Measurements from ENCODE around the gene PAQR9. TPM values are rescaled to one million over a fixed set of nuclear protein-coding genes. Genes with fewer than 3 reads are reported as not detected.
"Not testable (repeated sequence)": the region's sequence is repeated elsewhere in the genome, so short reads cannot be mapped to it uniquely, and the experiment has no call there.

The PAQR9 gene
- total RNA-seq, 5 donors from 2014 or later (not counting 1 experiment from before 2014, with no cell fraction given): not detected

DNA sequence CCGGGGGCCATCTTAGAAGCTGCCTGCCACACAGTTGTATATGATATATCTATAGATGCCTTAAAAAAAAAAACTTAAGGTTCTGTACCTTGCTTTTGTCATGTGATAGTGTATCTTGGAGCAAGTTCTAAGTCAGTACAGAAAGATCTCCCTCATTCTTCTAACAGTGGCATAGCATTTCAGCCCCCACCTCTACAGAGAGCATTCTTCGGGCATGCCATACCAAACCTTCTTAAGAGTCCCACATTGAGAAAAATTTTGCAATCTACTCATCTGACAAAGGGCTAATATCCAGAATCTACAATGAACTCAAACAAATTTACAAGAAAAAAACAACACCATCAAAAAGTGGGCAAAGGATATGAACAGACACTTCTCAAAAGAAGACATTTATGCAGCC is 24.7 kb upstream of the PAQR9 start:
- H3K27ac ChIP-seq (ENCODE audit: low read length); POLR2A ChIA-PET; H3K27me3 ChIP-seq (replicated peaks in 1 of 2; ENCODE audit: control insufficient read depth in 2 of 2, extremely low read depth in 1 of 2, insufficient read depth in 2 of 2, low read length in 1 of 2); H3K9me3 Mint-ChIP-seq; H3K27ac Mint-ChIP-seq; H3K4me3 ChIP-seq (ENCODE audit: control insufficient read depth in 1 of 2, extremely low read depth in 1 of 2, low read length in 1 of 2); DNase-seq; H3K4me3 Mint-ChIP-seq; H3K9me3 ChIP-seq; ATAC-seq (replicated peaks in 1 of 4); H3K4me1 Mint-ChIP-seq; H3K36me3 ChIP-seq (ENCODE audit: control insufficient read depth in 2 of 2, extremely low read depth in 1 of 2, insufficient read depth in 1 of 2, low read length in 1 of 2); H3K4me1 ChIP-seq (ENCODE audit: control insufficient read depth in 1 of 2, extremely low read depth in 1 of 2, insufficient read depth in 2 of 2, low read length in 2 of 2); H3K36me3 Mint-ChIP-seq: not testable (repeated sequence)
- H3K27me3 Mint-ChIP-seq: peaks cover 8 to 12% of the 10 kb centered on the region in 2 donors
- no CpG with 5 or more reads among the region's 2 CpGs for WGBS (ENCODE audit: insufficient coverage)
- CTCF ChIA-PET: interaction anchor here (0.6 to 1.7 kb wide), 3 partner anchors 398 to 401 kb away, joined by 3 to 6 read pairs (median 3); no protein-coding TSS in a partner anchor

GRCh38 chr3:142987707-142988106 is 24.2 kb upstream of the PAQR9 start:
- no peaks in the 10 kb centered on the region for H3K9me3 ChIP-seq
- H3K4me1 ChIP-seq (ENCODE audit: control insufficient read depth in 1 of 2, extremely low read depth in 1 of 2, insufficient read depth in 2 of 2, low read length in 2 of 2): no peaks in the 10 kb centered on the region
- H3K4me3 ChIP-seq (ENCODE audit: control insufficient read depth in 1 of 2, extremely low read depth in 1 of 2, low read length in 1 of 2): no peak overlapping the region
- no peaks in the 10 kb centered on the region for H3K4me1 Mint-ChIP-seq
- no peak overlapping the region for H3K4me3 Mint-ChIP-seq
- no peaks in the 10 kb centered on the region for H3K36me3 Mint-ChIP-seq
- ATAC-seq (replicated peaks in 1 of 4): no peak
- DNase-seq: no peak
- H3K27ac Mint-ChIP-seq: no peak overlapping the region
- WGBS (ENCODE audit: insufficient coverage): 29% methylated on average over 5 of the region's 7 CpGs
- H3K27me3 ChIP-seq (replicated peaks in 1 of 2; ENCODE audit: control insufficient read depth in 2 of 2, extremely low read depth in 1 of 2, insufficient read depth in 2 of 2, low read length in 1 of 2): peaks cover 0 to 9% of the 10 kb centered on the region in 2 experiments
- ChIA-PET POLR2A (no interaction called here), CTCF (interaction anchor here (0.6 to 1.7 kb wide), 4 partner anchors 398 to 401 kb away, joined by 3 to 6 read pairs (median 3); no protein-coding TSS in a partner anchor)
- H3K27me3 Mint-ChIP-seq: peaks cover 5 to 15% of the 10 kb centered on the region in 2 donors
- H3K9me3 Mint-ChIP-seq: no peaks in the 10 kb centered on the region
- no peak overlapping the region for H3K27ac ChIP-seq (ENCODE audit: low read length)
- H3K36me3 ChIP-seq (ENCODE audit: control insufficient read depth in 2 of 2, extremely low read depth in 1 of 2, insufficient read depth in 1 of 2, low read length in 1 of 2): no peaks in the 10 kb centered on the region

DNA sequence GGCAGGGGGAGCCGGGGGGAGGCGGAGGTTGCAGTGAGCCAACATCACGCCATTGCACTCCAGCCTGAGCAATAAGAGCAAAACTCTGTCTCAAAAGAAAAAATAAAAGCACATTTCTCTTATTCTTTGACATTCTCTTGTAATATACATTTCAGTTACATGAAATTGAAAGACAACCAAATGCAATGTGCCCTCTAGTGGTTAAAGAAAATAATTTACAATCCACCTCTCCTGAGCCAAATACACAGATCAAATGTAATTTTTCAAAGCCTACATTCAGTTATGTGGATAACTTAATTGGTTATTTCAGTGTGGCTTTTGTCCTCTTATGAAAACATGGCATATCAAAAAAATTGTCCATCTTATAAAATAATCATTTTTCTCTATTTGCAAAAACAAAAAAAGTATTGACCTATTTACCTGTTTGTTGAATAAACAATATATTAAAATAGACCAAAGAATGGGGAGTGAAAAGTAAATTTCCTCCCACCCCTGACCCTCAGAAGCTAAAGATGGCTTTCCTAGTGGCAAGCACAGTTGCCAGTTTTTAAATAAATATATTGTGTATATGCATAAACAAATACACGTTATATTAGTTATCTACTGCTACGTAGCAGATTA is 23.7 kb upstream of the PAQR9 start:
- WGBS (ENCODE audit: insufficient coverage): 63% methylated on average over 3 of the region's 5 CpGs
- Histone ChIP-seq H3K27ac (ENCODE audit: low read length) (no peak overlapping the region), H3K4me3 (ENCODE audit: control insufficient read depth in 1 of 2, extremely low read depth in 1 of 2, low read length in 1 of 2) (no peak overlapping the region), H3K36me3 (ENCODE audit: control insufficient read depth in 2 of 2, extremely low read depth in 1 of 2, insufficient read depth in 1 of 2, low read length in 1 of 2) (no peaks in the 10 kb centered on the region), H3K9me3 (no peaks in the 10 kb centered on the region), H3K27me3 (replicated peaks in 1 of 2; ENCODE audit: control insufficient read depth in 2 of 2, extremely low read depth in 1 of 2, insufficient read depth in 2 of 2, low read length in 1 of 2) (peaks cover 0 to 6% of the 10 kb centered on the region in 2 experiments), H3K4me1 (ENCODE audit: control insufficient read depth in 1 of 2, extremely low read depth in 1 of 2, insufficient read depth in 2 of 2, low read length in 2 of 2) (no peaks in the 10 kb centered on the region)
- H3K27me3 Mint-ChIP-seq: peaks cover 5 to 15% of the 10 kb centered on the region in 2 donors
- H3K4me3 Mint-ChIP-seq: no peak overlapping the region
- CTCF ChIA-PET: interaction anchor here (0.6 to 1.7 kb wide), 5 partner anchors 14 to 400 kb away, joined by 3 to 6 read pairs (median 3); no protein-coding TSS in a partner anchor
- no peaks in the 10 kb centered on the region for H3K36me3 Mint-ChIP-seq
- H3K4me1 Mint-ChIP-seq: no peaks in the 10 kb centered on the region
- no peaks in the 10 kb centered on the region for H3K9me3 Mint-ChIP-seq
- ATAC-seq (replicated peaks in 1 of 4): peak in 2 of 4 experiments; percentile 35 to 52
- peak in 1 of 35 experiments; percentile 59 for DNase-seq
- H3K27ac Mint-ChIP-seq: no peak overlapping the region
- POLR2A ChIA-PET: no interaction called here

- H3K9me3 ChIP-seq: no peaks in the 10 kb centered on the region
- H3K27ac ChIP-seq (ENCODE audit: low read length): no peak overlapping the region
- H3K4me3 Mint-ChIP-seq: no peak overlapping the region
- H3K36me3 ChIP-seq (ENCODE audit: control insufficient read depth in 2 of 2, extremely low read depth in 1 of 2, insufficient read depth in 1 of 2, low read length in 1 of 2): no peaks in the 10 kb centered on the region
- ChIA-PET CTCF (interaction anchor here (0.7 to 0.8 kb wide), 3 partner anchors 11 to 459 kb away, joined by 3 to 4 read pairs (median 3); no protein-coding TSS in a partner anchor), POLR2A (no interaction called here)
- no peaks in the 10 kb centered on the region for H3K36me3 Mint-ChIP-seq
- no peaks in the 10 kb centered on the region for H3K4me1 Mint-ChIP-seq
- 90% methylated on average over 3 of the region's 3 CpGs for WGBS (ENCODE audit: insufficient coverage)
- DNase-seq (no peak), ATAC-seq (replicated peaks in 1 of 4) (no peak)
- H3K27ac Mint-ChIP-seq: no peak overlapping the region
- no peaks in the 10 kb centered on the region for H3K9me3 Mint-ChIP-seq
- H3K27me3 Mint-ChIP-seq: peaks cover 10 to 17% of the 10 kb centered on the region in 2 donors
- no peaks in the 10 kb centered on the region for H3K4me1 ChIP-seq (ENCODE audit: control insufficient read depth in 1 of 2, extremely low read depth in 1 of 2, insufficient read depth in 2 of 2, low read length in 2 of 2)
- peaks cover 0 to 6% of the 10 kb centered on the region in 2 experiments for H3K27me3 ChIP-seq (replicated peaks in 1 of 2; ENCODE audit: control insufficient read depth in 2 of 2, extremely low read depth in 1 of 2, insufficient read depth in 2 of 2, low read length in 1 of 2)
- no peak overlapping the region for H3K4me3 ChIP-seq (ENCODE audit: control insufficient read depth in 1 of 2, extremely low read depth in 1 of 2, low read length in 1 of 2)
Observed at GRCh38 chr3:142984255-142984654, 20.8 kb upstream of the PAQR9 start.

GRCh38 chr3:142983318-142983717 is 19.8 kb upstream of the PAQR9 start:
- no peaks in the 10 kb centered on the region for H3K36me3 Mint-ChIP-seq
- no peaks in the 10 kb centered on the region for H3K9me3 Mint-ChIP-seq
- Histone ChIP-seq H3K9me3 (no peaks in the 10 kb centered on the region), H3K27me3 (replicated peaks in 1 of 2; ENCODE audit: control insufficient read depth in 2 of 2, extremely low read depth in 1 of 2, insufficient read depth in 2 of 2, low read length in 1 of 2) (peaks cover 0 to 6% of the 10 kb centered on the region in 2 experiments), H3K4me3 (ENCODE audit: control insufficient read depth in 1 of 2, extremely low read depth in 1 of 2, low read length in 1 of 2) (no peak overlapping the region), H3K36me3 (ENCODE audit: control insufficient read depth in 2 of 2, extremely low read depth in 1 of 2, insufficient read depth in 1 of 2, low read length in 1 of 2) (no peaks in the 10 kb centered on the region), H3K27ac (ENCODE audit: low read length) (no peak overlapping the region), H3K4me1 (ENCODE audit: control insufficient read depth in 1 of 2, extremely low read depth in 1 of 2, insufficient read depth in 2 of 2, low read length in 2 of 2) (no peaks in the 10 kb centered on the region)
- CTCF ChIA-PET: no interaction called here
- no peaks in the 10 kb centered on the region for H3K4me1 Mint-ChIP-seq
- 100% methylated on average over 1 of the region's 2 CpGs for WGBS (ENCODE audit: insufficient coverage)
- no peak overlapping the region for H3K4me3 Mint-ChIP-seq
- POLR2A ChIA-PET: no interaction called here
- no peak for DNase-seq
- no peak for ATAC-seq (replicated peaks in 1 of 4)
- H3K27ac Mint-ChIP-seq: no peak overlapping the region
- peaks cover 10 to 17% of the 10 kb centered on the region in 2 donors for H3K27me3 Mint-ChIP-seq

DNA sequence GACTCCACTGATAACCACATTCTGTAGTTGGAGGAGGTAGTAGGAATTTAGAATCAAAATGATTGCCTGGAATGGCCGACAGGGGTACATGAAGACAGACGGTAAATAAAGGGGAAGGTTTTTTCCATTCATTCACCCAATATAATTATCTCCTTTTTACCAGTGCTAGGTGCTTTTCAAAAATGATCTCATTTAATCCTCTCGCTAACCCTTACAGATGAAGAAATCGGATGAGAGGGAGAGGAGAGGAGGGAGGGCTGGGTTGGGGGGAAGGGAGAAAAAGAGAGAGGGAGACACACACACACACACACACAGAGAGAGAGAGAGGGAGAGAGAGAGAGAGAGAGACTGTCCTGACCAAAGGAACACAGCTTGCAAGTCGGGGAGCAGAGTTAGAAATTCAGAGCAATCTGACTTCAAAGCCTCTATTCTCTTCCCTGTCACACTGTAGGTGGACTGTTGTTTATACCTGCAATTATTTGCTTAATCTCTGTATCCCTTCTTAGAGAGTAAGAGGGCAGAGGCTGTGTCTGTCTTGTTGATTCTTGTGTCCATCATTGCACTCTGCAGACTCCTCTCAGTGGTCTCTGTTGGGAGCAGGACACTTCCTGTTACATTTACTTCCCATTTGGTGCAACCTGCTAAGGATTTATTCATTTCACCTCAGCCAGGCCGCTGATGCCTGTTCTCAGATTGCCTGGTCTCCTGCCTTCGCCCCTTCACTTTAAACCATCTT is 18.7 kb upstream of the PAQR9 start:
- peaks cover 0 to 2% of the 10 kb centered on the region in 2 experiments for H3K27me3 ChIP-seq (replicated peaks in 1 of 2; ENCODE audit: control insufficient read depth in 2 of 2, extremely low read depth in 1 of 2, insufficient read depth in 2 of 2, low read length in 1 of 2)
- CTCF ChIA-PET: no interaction called here
- H3K9me3 Mint-ChIP-seq: no peaks in the 10 kb centered on the region
- no peak overlapping the region for H3K27ac Mint-ChIP-seq
- DNase-seq (no peak), ATAC-seq (replicated peaks in 1 of 4) (no peak)
- no peaks in the 10 kb centered on the region for H3K36me3 Mint-ChIP-seq
- no peak overlapping the region for H3K27ac ChIP-seq (ENCODE audit: low read length)
- no peaks in the 10 kb centered on the region for H3K4me1 ChIP-seq (ENCODE audit: control insufficient read depth in 1 of 2, extremely low read depth in 1 of 2, insufficient read depth in 2 of 2, low read length in 2 of 2)
- no peaks in the 10 kb centered on the region for H3K4me1 Mint-ChIP-seq
- H3K27me3 Mint-ChIP-seq: peaks cover 10 to 15% of the 10 kb centered on the region in 2 donors
- 72% methylated on average over 2 of the region's 7 CpGs for WGBS (ENCODE audit: insufficient coverage)
- no peak overlapping the region for H3K4me3 Mint-ChIP-seq
- POLR2A ChIA-PET: interaction anchor here in 1 of 2 donors (0.6 kb wide), 1 partner anchor 159 kb away, joined by 3 read pairs; no protein-coding TSS in a partner anchor
- H3K4me3 ChIP-seq (ENCODE audit: control insufficient read depth in 1 of 2, extremely low read depth in 1 of 2, low read length in 1 of 2): no peak overlapping the region
- no peaks in the 10 kb centered on the region for H3K9me3 ChIP-seq
- no peaks in the 10 kb centered on the region for H3K36me3 ChIP-seq (ENCODE audit: control insufficient read depth in 2 of 2, extremely low read depth in 1 of 2, insufficient read depth in 1 of 2, low read length in 1 of 2)

All from T-cell (primary cell).